NCI-H82 (cell line): ENCODE results near the gene HNRNPUL2.
"Not testable (repeated sequence)": the region's sequence is repeated elsewhere in the genome, so short reads cannot be mapped to it uniquely, and the experiment has no call there.

Experiments
- DNase-seq: peaks from one replicate; lab custom pipeline; 2025; lab: John Stamatoyannopoulos, UW

The HNRNPUL2 gene

DNA sequence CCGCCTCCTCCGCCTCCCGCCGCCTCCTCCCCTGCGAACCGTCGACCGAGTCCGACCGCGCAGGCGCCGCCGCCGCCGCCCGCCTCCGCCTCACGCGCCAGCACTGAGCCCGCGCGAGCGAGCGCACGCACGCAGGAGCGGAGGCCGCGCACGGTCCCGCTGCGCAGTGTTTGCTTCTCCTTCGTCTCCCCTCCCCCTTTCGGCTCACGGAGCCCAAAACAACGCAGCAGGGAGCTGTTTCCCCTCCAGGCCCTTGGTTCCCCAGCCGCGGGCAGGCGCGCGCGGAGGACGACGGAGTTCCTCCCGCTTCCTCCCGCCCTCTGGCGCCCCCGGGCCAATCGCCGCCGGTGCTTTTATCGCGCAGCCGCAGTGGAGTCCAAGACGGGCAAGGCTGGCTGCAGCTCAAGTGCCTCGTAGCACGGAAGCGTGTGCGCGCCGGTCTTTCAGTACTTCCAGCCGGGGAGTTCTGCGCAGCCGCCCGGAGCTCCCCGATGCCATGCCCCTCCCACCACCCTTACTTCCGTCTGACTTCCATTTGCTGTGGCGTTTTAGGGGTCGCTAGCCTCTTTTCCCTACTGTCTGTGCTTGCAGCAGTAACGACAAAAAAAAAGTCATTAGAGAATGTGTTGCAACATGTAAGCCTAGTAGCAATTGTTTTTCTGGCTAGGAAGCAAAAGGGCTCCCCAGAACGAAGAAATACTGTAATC is at the start of gene HNRNPUL2:
TSS of gene HNRNPUL2 (minus strand) at position 293 of the 707 bp plus-strand sequence. CDS start 301 bp downstream, outside the sequence.
- DNase-seq, result peak; percentile 98

DNA sequence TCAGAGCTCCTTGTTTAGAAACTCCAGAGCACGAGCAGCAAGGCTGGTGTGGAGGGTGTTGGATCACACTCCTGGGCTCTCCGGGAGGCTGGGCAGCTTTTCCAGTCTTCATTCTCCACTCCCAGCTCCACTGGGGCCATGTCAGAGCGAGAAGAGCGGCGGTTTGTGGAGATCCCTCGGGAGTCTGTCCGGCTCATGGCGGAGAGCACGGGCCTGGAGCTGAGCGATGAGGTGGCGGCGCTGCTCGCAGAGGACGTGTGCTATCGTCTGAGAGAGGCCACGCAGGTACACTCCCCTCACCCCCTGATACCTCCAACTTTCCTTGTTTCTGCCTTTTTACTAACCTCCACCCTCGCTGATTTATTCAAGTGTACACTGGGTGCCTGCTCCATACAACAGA is 48.4 kb upstream of the HNRNPUL2 start:
- no peak for DNase-seq

DNA sequence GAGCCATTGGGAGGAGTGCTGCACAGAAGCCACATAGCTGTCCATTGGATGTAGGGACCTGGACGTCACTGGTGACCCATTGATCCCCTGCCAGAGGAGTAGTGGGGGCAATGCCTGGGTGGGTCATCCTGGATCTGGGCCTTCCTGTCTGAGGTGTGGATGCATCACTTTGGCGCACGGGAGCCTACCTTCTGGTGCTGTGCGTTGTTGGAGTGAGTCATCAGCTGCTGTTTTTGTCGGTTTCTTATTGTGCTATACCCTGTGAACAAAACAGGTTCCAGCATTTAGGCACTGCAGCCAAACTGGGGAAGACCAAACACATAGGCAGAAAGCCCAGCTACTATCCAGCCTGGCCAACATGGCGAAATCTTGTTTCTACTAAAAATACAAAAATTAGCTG is 47.1 kb upstream of the HNRNPUL2 start:
- no peak for DNase-seq

DNA sequence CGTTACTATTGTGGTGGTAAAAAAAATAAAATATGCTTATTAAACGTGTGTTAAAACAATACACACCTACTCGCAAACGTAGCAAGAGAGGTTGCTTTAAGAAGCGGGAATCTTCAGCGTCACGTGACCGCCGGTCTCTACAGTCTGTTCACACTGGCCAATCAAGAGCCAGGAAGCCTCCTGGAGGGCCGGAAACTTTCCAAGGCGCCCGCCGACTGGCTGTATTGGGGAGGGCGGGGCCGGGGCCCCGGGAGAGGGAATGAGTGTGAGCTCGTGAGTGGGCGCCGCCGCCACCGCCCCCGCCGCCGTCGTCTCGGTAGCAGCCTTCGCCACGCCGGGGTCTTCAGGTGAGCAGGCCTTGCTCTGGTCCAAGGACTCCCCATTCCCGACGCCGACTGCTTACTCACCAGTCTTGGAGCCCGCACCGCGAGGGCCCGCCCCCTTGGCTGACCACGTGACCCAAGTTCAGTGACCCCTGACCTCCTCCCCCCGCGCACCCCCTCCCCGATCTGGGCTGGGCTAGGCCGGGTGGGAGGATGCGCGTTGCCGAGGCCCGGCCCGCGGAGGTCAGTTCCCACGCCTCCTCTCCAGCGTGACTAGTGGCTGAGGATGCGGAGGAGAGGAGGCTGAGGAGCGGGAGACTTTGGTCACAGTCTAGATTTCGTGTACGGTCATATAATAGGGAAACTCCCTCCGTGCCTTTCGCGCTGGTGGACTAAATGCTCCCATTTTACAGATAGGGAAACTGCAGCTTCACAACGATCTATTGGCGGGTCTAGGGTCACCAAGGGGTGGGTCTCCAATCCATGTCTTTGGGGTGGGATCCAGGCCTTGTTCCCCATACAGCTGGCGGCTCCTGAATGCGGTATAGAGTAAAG is 44.1 kb upstream of the HNRNPUL2 start, which contains the start of gene TAF6L:
TSS of gene TAF6L (plus strand) at position 253 of the 878 bp plus-strand sequence. CDS start 4,388 bp downstream, outside the sequence.
- peak; percentile 99 for DNase-seq

DNA sequence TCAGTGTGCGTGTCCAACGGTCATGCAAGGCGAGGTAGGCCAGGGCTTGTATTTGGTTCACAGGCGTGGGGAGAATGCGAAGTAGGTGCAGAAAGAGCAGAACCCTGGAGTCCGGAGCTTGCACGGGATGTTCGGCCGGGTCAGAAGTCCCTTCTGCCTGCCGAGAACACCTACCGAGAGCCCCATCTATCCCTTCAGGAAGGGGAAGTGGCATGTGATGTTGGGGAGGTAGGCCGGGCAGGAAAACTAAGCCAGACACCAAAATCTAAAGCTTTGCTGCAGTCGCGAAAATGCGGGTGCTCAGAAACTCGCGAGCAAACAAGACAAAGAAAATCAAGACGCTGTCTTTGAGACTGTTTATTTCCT is 43.5 kb upstream of the HNRNPUL2 start:
- peak; percentile 58 for DNase-seq

DNA sequence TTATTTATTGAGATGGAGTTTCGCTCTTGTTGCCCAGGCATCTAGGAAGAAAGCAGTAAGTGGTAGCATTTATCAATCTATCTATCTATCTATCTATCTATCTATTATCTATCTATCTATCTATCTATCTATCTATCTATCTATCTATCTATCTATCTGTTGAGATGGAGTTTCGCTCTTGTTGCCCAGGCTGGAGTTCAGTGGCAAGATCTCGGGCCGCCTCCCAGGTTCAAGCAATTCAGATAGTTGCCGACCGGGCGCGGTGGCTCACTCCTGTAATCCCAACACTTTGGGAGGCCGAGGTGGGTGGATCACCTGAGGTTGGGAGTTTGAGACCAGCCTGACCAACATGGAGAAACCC is 33.6 kb upstream of the HNRNPUL2 start:
- peak; percentile 21 for DNase-seq

DNA sequence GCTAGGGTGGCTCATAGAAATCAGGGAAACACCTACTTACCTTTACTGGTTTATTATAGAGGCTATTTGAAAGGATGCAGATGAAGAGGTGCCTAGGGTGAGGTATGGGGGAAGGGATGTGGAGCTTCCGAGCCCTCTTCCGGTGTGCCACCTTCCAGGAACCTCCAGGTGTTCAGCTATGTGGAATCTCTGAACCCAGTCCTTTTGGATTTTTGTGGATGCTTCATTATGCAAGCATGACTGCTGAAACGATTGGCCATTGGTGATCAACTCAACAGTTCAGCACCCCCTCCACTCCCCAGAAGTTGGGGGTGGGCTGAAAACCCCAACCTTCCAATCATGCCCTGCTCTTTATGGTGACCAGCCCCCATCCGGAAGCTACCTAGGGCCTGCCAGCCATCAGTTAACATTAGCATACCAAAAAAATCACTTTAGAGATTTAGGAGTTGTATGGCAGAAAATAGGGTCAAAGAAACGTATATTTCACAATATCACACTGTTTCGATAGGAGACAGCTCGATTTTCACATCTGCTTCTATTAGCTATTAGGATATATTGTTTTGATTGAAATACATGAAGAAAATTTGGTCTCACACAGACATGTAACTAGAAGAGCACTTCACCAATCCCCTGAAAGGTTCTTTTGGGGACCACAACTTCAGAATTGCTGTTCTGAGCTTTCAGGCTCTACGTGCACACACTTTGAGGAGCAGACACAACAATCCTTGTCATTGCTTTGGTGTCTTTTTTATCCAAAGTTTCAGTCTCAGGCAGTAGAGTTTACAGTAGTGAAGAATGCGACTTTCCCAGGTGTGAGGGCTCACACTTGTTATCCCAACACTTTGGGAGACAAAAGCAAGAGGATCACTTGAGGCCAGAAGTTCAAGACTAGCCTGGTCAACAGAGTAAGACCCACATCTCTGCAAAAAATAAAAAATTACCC is 30.9 kb upstream of the HNRNPUL2 start:
- DNase-seq, result no peak

DNA sequence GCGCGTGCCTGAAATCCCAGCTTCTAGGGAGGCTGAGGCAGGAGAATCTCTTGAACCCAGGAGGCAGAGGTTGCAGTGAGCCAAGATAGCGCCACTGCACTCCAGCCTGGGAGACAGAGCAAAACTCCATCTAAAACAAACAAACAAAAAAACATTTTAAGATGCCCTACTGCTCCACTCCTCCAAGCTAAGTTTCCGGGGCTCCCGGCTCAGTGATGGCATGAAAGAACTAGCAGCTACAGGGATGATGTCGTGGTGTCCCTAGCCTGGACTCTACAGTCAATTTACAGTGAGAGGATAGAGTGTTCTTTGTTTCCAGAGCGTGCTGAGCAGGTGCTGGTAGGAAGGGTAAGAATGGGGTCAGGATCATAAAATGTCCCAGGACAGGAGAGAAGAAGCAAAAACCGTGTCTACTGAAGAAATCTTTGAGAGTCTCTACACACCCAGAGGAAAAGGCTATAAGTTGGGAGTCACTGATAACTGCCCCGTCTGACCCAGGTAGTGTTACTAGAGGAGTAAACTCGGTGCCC is 27.9 kb upstream of the HNRNPUL2 start:
- no peak for DNase-seq

DNA sequence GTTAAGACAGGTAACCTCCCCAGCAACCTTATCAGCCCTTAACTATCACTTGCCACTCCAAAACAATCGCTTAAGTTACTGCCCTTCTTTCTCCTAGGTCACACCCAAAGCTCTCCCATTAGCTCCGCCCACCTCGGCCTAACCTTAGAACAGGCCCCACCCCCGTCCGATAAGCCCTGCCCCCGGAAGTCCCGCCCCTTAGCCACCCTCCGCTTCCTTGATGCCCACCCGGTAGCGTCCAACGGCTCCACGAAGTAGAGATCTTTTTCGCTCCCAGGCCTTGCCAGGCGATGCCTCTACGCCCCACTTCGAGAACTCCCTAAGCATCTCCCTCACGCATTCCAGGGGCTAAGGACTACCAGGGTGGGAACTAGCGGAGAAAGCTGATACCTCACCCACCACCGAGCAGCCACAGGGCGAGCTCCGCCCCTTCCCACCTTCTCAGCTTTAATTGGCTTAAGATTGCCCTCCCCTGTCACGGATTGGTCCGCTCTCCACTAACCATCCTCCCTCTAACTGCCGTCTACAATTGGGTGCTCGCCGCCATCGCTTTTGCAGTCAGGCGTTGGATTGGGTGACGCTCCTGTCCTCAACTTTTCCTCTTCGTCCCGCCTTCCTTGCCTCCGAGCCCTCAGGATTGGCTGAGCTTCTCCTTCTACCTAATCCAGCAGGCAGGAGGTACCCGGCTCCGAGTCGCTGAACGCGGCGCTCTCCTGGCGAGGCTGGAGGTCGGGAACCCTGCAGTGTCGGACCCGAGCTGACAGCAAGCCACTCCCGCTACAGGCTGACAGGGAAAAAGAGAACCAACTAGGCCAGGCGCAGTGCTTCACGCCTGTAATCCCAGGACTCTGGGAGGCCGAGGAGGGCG is 26.7 kb upstream of the HNRNPUL2 start, which contains the start of gene ZBTB3:
TSS of gene ZBTB3 (minus strand) at position 425 of the 868 bp plus-strand sequence. CDS start 496 bp downstream, outside the sequence.
- DNase-seq, result peak; percentile 99

DNA sequence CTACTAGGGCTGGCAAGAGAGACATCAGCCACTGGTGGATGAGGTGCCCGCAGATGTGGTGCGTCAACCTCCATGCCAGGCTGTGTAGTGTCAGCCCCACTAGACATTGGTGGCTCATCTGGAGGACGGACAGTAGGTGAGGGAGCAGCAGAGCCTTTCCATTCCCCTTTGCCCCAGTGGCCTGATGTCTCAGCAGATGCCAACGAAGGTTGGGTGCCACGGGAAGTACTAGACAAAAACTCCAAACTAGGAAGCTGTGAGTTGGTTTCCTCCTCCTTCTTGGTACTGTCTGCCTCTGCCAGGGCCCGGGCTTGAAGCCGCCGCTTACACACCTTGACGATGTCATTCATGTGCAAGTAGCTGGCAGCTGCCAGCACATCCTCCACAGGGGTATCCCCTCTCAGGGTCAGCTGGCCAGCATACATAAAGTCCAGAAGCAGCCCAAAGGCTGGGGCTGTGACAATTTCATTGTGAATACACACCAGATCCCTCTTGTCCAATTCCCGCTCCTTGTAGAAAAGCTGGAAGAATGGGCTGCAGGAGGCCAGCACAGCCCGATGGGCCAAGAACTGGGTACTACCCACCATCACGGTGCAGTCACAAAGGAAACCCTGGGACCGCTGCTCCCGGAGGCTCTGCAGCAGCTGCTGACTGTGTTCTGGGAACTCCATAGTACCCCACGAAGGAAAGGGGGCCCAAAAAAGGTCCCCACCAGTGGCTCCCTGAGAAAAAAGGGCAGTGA is 25.9 kb upstream of the HNRNPUL2 start:
- DNase-seq, result no peak

DNA sequence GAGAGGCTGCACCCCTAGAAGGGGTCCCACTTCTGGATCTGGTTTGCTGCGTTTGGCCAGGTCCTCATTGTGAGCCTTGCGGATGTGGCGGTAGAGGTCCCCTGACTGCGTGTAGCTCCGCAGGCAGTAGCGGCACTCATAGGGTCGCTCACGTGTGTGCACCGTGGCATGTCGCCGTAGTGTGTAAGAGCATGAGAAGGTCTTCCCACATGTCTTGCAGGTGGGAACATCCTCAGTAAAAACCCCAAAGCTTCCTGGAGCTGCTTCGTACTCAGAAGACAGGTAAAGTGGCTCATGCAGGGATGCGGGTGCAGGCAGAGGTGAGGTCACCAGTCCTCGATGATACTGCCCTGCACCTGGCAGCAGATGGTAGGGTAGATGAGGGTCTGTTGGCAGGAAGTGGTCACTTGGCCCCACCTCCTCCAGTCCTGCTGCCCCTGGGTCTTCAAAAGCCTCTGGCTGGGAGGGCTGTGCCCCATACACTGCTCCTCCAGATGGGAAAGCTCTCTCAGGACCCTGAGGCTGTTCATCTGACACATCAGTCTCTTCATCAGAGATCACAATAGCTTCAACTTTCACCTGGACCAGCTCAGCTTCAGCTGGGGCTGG is 25.0 kb upstream of the HNRNPUL2 start:
- no peak for DNase-seq

DNA sequence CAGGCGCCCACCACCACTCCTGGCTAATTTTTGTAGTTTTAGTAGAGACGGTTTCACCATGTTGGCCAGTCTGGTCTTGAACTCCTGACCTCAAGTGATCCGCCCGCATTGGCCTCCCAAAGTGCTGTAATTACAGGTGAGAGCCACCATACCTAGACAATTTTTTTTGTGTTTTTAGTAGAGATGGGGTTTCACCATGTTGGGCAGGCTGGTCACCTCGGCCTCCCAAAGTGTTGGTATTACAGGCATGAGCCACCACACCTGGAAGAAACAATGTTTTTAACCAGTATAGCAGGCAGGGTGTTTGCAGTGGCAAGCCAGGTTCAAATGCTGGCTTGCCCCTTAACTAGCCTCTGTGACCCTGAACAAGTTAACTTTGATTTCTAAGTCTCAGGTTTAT is 22.7 kb upstream of the HNRNPUL2 start:
- DNase-seq, result not testable (repeated sequence)

DNA sequence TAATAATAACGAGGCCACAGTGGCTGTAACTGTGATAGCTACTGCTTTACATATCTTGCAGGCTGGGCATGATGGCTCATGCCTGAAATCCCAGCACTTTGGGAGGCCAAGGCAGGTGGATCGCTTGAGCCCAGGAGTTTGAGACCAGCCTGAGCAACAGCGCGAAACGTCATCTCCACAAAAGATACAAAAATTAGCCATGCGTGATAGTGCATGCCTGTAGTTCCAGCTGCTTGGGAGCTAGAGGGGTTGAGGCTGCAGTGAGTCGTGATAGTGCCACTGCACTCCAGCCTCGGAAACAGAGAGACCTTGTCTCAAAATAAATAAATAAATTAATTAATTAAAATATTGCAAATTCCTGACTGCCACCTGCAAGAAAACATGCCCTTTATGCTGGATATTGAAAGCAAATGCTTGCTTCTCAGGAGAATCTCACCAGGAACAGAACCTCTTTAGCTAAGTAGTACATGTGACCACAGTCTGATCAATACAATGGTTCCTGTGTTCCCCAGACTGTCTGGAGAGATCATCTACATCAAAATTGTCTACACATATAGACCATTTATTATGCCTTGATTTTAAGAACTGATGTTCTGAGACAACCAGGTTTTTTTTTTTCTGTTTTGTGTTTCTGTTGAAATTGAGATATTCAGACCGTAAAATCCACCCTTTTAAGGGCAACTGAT is 20.4 kb upstream of the HNRNPUL2 start:
- DNase-seq, result no peak

DNA sequence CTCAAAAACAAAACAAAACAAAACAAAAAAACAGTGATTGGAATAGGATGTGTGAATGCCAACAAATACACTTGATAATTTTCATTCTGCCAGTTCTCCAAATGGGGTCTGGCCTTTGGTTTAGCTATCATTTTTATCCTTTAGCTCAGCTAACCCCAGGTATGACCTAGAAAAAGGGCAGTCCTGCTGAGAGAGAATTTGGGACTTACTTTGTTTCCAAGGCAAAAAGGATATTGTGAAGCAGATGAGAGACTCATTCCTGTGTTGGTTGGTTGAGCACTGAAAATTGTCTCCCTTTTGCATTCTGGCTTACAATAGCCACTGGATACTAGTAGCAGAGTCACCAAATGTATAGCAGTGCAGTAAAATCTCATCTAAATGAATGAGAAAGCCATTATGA is 9.9 kb upstream of the HNRNPUL2 start:
- DNase-seq, result no peak

DNA sequence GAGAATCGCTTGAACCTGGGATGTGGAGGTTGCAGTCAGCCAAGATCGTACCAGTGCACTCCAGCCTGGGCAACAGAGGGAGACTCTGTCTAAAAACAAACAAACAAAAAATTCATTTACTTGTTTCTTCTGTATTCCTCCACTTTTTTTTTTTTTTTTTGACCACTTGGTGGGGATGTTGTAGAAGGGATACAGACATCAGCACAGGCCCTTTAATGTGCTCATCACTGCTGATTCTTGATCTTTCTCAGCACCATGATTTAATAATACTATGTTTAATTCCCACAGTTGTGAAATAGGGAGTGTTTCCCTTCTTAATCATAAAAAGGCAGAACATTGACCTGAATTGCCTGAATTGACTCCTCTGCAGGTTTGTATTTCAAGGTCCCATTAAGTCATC is 5.6 kb upstream of the HNRNPUL2 start:
- DNase-seq, result peak; percentile 26

DNA sequence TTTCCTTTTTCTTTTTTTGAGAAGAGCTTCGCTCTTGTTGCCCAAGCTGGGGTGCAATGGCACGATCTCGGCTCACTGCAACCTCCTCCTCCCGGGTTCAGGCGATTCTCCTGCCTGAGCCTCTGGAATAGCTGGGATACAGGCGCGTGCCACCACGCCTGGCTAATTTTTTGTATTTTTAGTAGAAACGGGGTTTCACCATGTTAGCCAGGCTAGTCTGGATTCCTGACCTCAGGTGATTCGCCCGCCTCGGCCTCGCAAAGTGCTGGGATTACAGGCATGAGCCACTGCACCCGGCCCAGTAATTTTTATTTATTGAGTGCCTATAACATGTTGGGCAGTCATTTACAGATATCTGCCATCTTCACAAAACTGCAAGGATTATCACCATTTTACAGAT is 2.8 kb upstream of the HNRNPUL2 start:
- DNase-seq, result not testable (repeated sequence)

DNA sequence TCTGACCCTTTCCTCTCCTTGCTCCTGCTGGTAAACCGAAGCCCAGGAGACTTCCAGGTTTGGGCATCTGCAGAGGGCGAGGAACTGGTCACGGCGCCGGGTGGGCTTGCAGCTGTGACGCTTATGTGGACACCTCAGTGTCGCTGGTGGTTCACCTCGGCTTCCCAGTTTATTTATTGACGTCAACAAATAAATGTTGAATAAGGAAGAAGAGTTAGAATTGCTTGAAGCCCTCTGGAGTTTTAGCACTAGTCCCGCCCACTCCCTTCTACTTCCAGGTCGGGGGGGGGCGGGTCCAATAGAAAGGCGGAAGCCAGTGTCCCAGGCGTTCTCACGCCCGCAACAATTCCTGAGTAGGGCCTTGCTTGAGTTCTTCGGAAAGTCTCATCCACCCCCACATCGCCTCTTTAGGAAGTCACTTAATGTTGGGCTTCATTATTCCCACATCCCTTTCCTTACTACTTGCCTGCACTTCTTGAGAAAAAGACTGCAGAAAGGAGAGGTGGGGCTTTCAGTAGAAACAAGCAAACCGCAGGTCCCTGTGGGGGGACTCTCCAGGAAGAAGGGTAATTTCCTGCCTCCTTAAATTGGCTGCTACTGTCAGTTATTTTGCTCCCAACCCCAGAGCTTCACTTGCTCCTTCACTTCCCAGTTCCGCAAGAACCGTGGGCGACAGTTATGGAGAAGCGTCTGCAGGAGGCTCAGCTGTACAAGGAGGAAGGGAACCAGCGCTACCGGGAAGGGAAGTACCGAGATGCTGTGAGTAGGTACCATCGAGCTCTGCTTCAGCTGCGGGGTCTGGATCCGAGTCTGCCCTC is 1.1 kb upstream of the HNRNPUL2 start, which contains the start of gene TTC9C:
TSS of gene TTC9C (plus strand) at position 316 of the 818 bp plus-strand sequence. CDS start at position 679, 363 bp downstream.
- peak; percentile 88 for DNase-seq

DNA sequence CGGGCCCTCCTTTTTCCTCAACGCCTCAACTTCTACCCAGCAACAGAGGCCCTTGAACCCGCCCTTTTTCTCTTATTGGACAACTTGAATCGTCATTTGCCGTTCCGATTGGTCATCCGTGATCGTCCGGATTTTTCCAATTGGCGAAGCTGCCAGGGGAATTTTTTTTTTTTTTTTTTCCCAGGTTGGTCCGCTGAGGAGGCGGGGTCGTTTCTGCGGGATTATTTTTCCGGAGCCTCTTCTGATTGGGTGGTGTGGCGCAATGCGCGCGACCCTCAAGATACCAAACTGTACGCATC is 564 bp upstream of the HNRNPUL2 start:
- DNase-seq, result peak; percentile 98
